Nephron progenitor cell (in vitro differentiated cells): Measurements from ENCODE around the gene GLOD4.

Experiments
- DNase-seq: peaks from one replicate; pipeline ENCODE4 v3.0.0; 2021
- H3K27ac Mint-ChIP-seq: 2 replicates; pipeline ENCODE4 v1.8.0; 2021; ENCODE audit warnings: mild to moderate bottlenecking, moderate library complexity, mixed read lengths
- H3K27me3 Mint-ChIP-seq: 2 replicates; pipeline ENCODE4 v1.8.0; 2021; ENCODE audit warnings: mild to moderate bottlenecking, low read depth, mixed read lengths; ENCODE audit not compliant: poor library complexity
- H3K36me3 Mint-ChIP-seq: 2 replicates; pipeline ENCODE4 v1.8.0; 2021; ENCODE audit warnings: low read depth, mixed read lengths
- H3K4me1 Mint-ChIP-seq: 2 replicates; pipeline ENCODE4 v1.8.0; 2021; ENCODE audit warnings: mixed read lengths
- H3K4me3 Mint-ChIP-seq: 2 replicates; pipeline ENCODE4 v1.8.0; 2021; ENCODE audit warnings: mild to moderate bottlenecking, moderate library complexity, mixed read lengths
- H3K9me3 Mint-ChIP-seq: 2 replicates; pipeline ENCODE4 v1.8.0; 2021; ENCODE audit warnings: mild to moderate bottlenecking, moderate library complexity, mixed read lengths
- TF ChIP-seq, protein P1 (sequence below): fragments of 200-600 bp; sonication (generic); IDR thresholded peaks from 2 replicates; pipeline ENCODE4 v1.5.0; 2021; ENCODE audit warnings: antibody characterized with exemption

GLOD4 gene

DNA sequence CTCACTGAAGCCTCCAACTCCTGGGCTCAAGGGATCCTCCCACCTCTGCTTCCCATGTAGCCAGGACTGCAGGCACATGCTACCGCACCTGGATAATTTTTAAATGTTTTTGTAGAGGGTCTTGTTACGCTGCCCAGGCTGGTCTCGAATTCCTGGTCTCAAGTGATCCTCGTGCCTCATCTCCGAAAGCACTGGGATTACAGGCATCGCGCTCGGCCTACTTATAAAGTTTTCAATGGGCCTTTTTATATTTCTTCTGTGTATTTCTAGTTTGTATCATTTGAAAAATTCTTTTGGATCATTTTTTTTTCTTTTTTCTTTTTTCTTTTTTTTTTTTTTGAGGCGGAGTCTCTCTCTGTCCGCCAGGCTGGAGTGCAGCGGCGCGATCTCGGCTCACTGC is 57.0 kb downstream of the GLOD4 start:
- no peaks in the 10 kb centered on the region for H3K4me1 Mint-ChIP-seq

DNA sequence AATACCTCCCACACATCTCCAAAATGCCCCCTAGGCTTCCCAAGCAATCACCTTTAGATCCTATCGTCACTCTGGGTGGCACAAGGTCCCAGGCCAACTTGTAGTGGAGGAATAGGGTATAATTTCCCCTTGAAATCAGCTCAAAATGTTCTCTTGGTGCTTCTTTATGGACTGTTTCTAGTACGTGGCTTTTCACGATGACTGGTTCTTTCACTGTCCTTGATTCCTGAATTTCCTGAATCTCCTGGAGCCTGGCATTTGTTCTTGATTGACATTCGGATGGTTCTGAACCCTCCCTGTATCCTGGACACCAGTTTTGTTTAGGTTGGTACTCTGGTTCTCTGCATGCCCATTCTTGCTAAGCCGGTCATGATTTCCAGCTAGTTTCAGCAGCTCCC is 60.5 kb downstream of the GLOD4 start:
- no peak overlapping the region for H3K4me3 Mint-ChIP-seq
- H3K36me3 Mint-ChIP-seq, result peaks cover 5% of the 10 kb centered on the region
- H3K27me3 Mint-ChIP-seq, result peaks cover 27% of the 10 kb centered on the region
- H3K27ac Mint-ChIP-seq, result no peak overlapping the region
- no peak for DNase-seq
- TF ChIP-seq, protein P1, sequence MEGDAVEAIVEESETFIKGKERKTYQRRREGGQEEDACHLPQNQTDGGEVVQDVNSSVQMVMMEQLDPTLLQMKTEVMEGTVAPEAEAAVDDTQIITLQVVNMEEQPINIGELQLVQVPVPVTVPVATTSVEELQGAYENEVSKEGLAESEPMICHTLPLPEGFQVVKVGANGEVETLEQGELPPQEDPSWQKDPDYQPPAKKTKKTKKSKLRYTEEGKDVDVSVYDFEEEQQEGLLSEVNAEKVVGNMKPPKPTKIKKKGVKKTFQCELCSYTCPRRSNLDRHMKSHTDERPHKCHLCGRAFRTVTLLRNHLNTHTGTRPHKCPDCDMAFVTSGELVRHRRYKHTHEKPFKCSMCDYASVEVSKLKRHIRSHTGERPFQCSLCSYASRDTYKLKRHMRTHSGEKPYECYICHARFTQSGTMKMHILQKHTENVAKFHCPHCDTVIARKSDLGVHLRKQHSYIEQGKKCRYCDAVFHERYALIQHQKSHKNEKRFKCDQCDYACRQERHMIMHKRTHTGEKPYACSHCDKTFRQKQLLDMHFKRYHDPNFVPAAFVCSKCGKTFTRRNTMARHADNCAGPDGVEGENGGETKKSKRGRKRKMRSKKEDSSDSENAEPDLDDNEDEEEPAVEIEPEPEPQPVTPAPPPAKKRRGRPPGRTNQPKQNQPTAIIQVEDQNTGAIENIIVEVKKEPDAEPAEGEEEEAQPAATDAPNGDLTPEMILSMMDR, result no peak
- peaks cover 4% of the 10 kb centered on the region for H3K9me3 Mint-ChIP-seq
- peaks cover 10% of the 10 kb centered on the region for H3K4me1 Mint-ChIP-seq

More for the DNA sequence above, 57.0 kb downstream of the GLOD4 start:
- Mint-ChIP-seq H3K27me3 (peaks cover 25% of the 10 kb centered on the region), H3K27ac (no peak overlapping the region), H3K9me3 (peaks cover 9% of the 10 kb centered on the region), H3K4me3 (no peak overlapping the region), H3K36me3 (peaks cover 6% of the 10 kb centered on the region)
- TF ChIP-seq, protein P1, result no peak
- DNase-seq, result no peak

DNA sequence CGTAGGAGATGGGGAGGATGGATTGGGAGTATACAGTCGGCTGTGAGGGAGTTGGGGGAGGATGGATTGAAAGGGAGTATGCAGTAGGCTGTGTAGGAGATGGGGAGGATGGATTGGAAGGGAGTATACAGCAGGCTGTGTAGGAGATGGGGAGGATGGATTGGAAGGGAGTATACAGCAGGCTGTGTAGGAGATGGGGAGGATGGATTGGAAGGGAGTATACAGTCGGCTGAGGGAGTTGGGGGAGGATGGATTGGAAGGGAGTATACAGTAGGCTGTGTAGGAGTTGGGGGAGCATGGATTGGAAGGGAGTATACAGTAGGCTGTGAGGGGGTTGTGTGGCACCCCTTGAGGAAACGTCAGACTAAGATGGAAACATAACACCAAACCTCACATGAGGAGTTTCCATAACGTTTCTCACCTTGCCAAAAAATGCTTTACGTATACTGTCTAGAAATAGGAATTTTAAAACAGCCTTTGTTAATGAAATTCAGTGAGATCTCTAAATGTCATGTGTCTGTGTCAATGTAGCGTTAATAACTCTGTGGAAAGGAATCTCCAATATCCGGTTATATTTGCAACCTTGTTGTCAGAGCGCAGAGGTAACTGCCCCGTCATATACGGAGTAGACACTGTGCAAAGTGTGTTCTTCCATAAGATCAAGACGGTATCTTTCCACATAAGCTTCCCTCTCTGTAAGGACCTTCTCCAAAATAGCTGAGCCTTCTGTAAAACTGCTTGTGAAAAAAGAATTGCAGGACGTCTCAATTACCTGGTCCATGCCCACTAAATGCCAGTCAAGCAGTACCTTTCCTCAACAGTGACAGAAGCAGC is 61.2 kb downstream of the GLOD4 start:
- TF ChIP-seq, protein P1, result no peak
- Mint-ChIP-seq H3K9me3 (peaks cover 4% of the 10 kb centered on the region), H3K27me3 (peaks cover 21% of the 10 kb centered on the region), H3K36me3 (peaks cover 5% of the 10 kb centered on the region), H3K4me1 (peaks cover 10% of the 10 kb centered on the region), H3K4me3 (no peak overlapping the region), H3K27ac (no peak overlapping the region)
- DNase-seq, result no peak

DNA sequence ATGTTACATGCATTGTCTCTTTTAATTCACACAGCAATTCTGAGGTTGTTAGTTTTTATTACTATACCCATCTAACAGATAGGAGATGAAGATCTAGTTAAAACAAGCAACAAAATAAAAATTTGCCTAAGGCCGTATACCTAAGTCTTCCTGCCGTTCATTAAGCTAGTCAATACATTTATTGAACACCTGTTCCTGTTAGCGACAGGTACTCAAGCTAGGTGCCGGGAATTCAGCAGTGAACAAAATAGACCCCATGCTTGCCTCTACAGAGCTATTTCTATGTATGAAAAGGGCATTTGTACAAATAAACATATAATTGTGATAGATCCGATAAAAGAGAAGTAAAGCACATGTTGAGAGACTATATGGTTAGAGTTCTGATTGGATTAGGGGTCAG is 64.0 kb downstream of the GLOD4 start:
- Mint-ChIP-seq H3K27me3 (peaks cover 13% of the 10 kb centered on the region), H3K27ac (no peak overlapping the region), H3K4me1 (peaks cover 26% of the 10 kb centered on the region), H3K36me3 (peaks cover 5% of the 10 kb centered on the region), H3K9me3 (no peaks in the 10 kb centered on the region), H3K4me3 (no peak overlapping the region)
- no peak for DNase-seq
- TF ChIP-seq, protein P1, result no peak
